DMS53 treated with DMSO at 0.1 percent for 48 hours (cell line): Measurements from ENCODE around the gene CAVIN2.

Source experiments
- DNase-seq: peaks from one replicate; lab custom pipeline; 2025; ENCODE audit not compliant: unreplicated experiment; lab: John Stamatoyannopoulos, UW

The CAVIN2 gene

GRCh38 chr2:191839918-191840804 is 6.7 kb downstream of the CAVIN2 start:
- no peak for DNase-seq

- DNase-seq: no peak
Observed at GRCh38 chr2:191838526-191838925, 8.4 kb downstream of the CAVIN2 start.

GRCh38 chr2:191836853-191837769 is 9.8 kb downstream of the CAVIN2 start:
- no peak for DNase-seq

GRCh38 chr2:191836471-191836852 is 10.4 kb downstream of the CAVIN2 start:
- DNase-seq: no peak

GRCh38 chr2:191835539-191836350 is 11.1 kb downstream of the CAVIN2 start:
- DNase-seq: no peak

- DNase-seq: no peak
Observed at GRCh38 chr2:191835100-191835499, 11.8 kb downstream of the CAVIN2 start.

GRCh38 chr2:191833356-191833755 is 13.5 kb downstream of the CAVIN2 start:
- DNase-seq: no peak

GRCh38 chr2:191832668-191833067 is 14.2 kb downstream of the CAVIN2 start:
- DNase-seq: no peak

GRCh38 chr2:191831410-191831994 is 15.4 kb downstream of the CAVIN2 start:
- DNase-seq: no peak

- no peak for DNase-seq
Observed at GRCh38 chr2:191824398-191824797, 22.5 kb downstream of the CAVIN2 start.

GRCh38 chr2:191821078-191821477 is 25.8 kb downstream of the CAVIN2 start:
- no peak for DNase-seq

GRCh38 chr2:191818725-191819350 is 28.1 kb downstream of the CAVIN2 start:
- DNase-seq: no peak

- no peak for DNase-seq
Observed at GRCh38 chr2:191818133-191818532, 28.8 kb downstream of the CAVIN2 start.

- no peak for DNase-seq
Observed at GRCh38 chr2:191815010-191815409, 31.9 kb downstream of the CAVIN2 start.

- no peak for DNase-seq
Observed at GRCh38 chr2:191813943-191814342, 32.9 kb downstream of the CAVIN2 start.

GRCh38 chr2:191811807-191812602 is 34.9 kb downstream of the CAVIN2 start:
- DNase-seq: peak; percentile 62

- DNase-seq: no peak
Observed at GRCh38 chr2:191806396-191806795, 40.5 kb downstream of the CAVIN2 start.

- DNase-seq: no peak
Observed at GRCh38 chr2:191804766-191805165, 42.1 kb downstream of the CAVIN2 start.

- DNase-seq: peak; percentile 17
Observed at GRCh38 chr2:191803007-191803406, 43.9 kb downstream of the CAVIN2 start.
